Activated T-cell treated with anti-CD3 and anti-CD28 coated beads for 24 hours (primary cell): ENCODE data around the gene TRIO.

Source experiments
- DNase-seq: peaks from one replicate; pipeline ENCODE4 v3.0.0-alpha.2; 2020; ENCODE audit warnings: low read depth

TRIO gene

DNA sequence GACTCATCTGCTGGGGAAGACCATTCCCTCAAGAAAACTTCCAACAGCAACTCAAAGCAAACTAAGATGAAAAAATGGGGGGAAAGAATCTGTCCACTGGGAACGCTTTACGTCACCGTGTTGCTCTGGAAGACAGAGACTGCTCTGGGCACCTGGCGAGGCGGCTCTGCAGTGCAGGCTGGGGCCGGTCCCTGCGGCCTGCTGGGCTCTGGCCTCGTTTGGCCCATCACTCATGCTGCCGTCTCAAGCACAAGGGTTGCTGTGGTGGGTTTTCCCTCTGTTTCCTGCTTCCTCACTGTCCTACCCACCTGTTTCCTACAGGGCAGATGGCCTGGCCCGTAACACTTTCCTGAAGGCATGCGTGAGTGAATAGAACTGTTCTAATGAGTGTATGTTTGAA, 345.6 kb downstream of the TRIO start:
- no peak for DNase-seq

DNA sequence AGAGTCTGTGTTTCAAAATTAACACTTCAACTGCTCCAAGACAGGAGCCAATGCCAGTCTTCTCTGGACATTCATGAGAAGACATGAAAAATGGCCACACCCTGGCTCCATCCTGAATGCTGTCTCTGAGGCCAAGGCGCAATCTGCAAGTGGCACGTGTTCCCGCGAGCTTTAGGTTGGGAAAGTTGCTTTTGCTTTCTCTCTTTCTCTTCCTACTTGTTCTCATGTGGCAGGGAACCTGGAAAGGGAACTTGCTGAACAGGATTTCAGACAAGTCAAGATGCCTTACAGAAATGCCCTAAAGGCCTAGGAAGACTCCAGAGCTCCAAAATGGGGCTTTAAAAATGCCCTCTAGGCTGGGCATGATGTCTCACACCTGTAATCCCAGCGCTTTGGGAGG, 346.5 kb downstream of the TRIO start:
- no peak for DNase-seq

DNA sequence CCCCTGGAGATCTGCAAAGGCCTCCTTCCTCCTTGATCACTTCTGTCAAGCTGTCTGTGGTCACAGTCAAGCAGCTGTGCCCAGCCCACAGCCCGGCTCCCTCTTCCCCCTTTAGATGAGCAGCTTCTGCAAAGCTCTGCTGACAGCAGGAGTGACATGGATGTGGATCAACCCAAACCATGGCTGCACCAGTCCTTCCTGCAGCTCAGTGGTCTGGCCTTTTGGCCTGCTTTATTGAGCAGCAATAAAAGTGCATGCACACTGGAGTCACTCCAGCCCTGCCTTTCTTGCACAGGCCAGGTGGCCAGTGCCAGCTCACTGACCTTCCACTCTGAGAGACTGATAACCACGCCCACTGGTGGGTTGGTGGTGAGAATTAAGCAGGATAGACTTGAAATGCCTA, 347.2 kb downstream of the TRIO start:
- no peak for DNase-seq

DNA sequence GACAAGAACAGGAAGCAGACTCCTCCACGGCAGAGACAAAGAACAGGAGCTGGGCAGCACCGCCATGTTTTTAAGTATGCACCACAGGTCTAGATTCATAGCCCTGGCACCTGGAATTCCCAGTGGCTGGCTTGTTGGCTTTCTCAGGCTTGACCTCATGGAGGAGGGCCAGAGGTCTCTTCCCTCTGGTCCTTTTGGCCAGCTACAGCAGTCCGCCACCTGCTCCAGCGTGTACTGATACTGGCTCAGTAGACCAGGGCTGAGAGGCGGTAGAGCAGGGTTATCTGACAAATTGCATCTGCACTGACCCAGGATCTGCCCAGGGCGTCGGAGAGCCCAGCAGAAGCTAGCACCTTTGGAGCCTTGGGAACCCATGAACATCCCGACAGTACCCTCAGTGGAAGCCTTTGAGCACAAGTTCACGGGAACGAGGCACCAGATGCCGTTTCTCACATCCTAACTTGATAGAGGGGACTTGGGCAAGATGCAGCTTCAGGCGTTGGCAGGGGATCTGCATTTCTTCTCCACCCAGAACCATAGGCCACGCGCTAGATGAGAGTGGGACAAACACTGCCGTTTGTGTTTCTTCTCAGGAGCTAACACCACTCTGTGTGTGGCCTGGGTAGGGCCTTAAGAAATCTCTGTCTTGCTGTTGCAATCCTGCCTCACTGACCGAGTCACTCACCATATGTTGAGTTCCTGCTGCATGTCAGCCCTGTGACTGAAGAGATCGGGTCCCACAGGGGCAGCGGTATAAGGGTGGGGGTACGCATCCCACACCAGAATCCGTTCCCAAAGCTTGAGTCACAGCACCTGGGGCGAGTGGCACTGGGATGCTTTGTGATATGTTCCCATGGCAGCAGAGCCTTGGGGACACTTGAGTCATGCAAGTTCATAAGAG, 348.1 kb downstream of the TRIO start:
- no peak for DNase-seq

DNA sequence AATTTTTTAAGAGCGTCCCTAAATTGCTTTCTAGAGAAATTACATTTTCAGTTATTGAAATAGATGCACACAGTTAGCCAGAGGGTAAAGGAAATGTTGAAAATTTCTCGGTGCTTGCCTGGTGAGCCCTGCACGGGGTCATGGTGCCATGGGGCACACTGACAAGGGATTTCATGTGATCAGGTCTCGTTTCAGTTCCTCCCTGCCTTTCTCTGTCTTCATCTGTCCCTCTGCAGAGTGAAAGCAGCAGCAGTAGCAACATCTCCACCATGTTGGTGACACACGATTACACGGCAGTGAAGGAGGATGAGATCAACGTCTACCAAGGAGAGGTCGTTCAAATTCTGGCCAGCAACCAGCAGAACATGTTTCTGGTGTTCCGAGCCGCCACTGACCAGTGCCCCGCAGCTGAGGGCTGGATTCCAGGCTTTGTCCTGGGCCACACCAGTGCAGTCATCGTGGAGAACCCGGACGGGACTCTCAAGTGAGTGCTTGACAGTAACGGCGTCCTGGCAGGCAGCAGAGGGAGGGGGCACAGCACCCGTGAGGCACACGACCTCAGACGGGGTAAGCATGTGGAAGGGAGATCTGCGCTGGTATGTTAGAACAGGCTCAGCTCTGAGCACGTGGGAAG, 349.3 kb downstream of the TRIO start:
- DNase-seq: no peak

DNA sequence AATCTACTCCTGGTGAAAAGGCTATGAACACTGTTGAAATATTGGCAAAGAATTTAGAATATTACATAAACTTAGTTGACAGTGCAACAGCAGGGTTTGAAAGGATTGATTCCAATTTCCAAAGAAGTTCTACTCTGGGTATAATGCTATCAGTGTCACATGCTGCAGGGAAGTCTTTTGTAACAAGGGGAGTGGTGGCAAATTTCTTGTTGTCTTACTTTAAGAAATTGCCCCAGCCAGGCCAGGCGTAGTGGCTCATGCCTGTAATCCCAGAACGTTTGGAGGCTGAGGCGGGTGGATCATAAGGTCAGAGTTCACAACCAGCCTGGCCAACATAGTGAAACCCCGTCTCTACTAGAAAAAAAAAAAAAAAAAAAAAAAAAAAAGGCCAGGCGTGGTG, 352.2 kb downstream of the TRIO start:
- no peak for DNase-seq

DNA sequence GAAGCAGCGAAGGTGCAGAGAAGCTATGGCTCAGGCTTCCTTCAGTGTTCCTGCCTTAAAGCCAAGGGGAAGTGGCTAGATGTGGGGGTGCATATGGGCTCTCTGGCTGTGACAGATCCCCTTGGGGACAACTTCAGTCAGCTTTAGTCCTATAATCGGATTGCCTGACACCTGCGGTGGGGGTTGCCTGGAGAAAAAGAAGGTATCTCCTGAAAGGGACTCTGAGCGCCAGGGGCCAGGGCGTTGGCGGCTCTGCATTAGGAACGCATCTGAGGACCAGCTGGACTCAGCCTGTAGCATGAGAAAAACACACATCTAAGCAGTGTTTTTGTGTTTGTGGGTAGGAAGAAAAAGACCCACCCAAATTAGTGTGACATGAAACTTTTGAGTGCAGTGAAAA, 354.2 kb downstream of the TRIO start:
- no peak for DNase-seq

DNA sequence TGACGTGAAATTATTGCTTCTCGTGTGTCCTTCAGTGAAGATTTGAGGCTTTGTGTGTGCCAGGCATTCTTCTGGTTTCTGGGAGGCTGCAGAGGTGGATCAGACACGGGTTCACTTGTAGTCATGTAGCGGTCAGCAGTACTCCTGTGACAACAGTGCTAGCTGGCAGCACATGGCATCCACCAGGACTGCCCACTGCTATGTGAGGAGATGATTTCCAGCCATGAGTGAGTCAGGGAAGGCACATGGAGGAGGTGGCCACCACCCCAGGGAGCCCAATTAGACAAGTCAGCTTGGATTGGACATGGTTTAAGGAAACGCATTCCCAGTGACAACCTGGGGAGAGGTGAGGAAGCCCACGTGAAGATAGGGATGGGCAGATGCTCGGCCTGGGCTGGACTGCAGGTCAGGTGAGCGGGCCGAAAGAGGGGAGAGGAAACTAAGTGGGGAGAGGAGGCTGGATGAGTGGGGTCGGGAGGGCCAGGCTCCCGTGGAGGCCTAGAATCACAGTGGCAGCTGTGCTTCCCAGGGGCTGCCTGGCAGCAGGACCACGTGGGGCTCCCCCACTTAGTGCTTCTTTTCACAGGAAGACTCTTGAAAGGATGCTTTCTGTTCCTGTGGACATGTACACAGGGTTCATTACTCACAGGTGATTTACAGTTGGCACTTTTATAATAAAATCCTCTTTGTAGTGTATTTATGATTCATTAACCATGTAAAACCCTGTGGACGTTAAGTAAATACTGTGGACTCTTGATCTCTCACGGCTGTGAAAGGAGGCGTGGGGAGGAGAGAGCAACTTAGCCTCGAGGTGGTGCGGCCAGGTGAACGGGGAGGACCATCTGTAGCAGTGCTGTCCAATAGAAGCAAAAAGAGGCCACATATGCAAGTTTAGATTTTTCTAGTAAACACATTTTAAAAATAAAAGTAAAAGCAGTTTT, 358.5 kb downstream of the TRIO start:
- DNase-seq: no peak

DNA sequence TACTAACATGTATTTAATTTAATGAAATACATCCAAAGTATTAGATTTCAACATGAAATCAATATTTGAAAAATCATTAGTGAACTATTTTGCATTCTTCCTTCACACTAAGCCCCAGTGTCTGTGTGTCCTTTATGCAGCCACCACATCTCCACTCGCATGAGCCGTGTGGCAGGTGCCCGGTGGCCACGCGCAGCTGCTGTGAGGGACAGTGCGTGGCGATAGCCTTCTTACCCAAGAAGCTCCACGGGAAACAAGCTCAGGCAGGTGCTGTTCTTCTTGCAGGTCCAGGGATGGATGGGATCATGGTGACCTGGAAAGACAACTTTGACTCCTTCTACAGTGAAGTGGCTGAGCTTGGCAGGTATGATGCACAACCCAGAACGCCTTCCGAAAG, 359.1 kb downstream of the TRIO start:
- DNase-seq: no peak

DNA sequence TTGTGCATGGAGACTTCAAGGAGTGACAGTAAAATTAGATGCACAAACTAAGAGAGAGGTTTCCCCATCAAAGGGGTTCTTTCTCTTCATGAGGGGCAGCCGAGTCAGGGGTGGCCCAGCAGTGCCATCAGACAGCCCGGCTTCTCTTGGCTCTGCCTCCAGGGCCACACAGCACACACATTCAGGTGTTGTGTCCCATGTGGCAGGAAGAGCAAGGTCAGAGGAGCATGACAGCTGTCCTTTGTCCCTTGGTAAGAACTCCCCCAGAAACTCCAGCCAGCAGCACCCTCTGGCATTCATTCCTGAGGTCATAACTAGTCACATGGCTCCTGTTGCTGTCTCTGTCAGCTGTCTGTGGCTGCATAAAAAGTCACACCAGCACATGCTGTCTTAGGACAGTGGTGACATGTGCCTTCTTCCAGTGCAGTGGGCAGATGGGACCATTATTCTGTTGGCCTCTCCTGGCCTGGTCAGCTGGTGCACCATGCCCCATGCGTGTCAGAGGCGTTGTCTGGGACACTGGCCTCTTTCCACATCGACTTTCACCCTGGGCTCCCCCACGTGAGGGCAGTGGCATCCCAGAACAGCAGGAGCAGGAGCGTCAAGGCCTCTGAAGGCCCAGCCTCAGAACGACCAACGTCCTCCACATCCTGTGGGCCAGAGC, 360.0 kb downstream of the TRIO start:
- no peak for DNase-seq

DNA sequence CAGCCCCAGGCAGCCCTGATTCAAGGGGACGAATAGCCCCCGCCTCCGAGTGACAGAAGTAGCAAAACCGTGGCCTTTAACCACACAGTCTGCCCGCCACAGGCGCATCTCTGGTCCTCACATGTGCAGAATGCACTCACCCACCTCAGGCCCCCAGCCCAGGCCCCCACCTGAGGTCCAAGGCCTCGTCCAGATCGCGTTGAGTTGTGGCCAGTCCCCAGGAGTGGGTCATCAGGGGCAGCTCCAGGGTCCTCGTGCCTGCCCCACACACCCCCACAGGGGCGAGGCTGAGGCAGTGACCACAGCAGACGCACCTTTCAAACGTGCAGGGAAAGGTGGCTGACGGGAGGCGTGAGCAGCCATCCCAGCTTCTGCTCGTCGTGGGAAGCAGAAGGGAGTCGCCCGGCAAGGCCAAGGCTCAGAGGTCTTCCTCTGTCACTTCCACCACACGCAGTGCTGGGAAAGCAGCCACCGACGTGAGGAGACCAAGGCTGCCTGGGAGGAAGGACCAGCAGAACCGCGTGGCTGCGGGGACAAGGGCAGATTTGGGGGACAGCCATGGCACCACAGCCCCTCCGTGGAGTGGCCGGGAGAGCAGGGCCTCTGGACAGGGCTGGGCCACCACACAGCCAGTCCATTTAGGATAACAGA, 360.7 kb downstream of the TRIO start:
- no peak for DNase-seq

DNA sequence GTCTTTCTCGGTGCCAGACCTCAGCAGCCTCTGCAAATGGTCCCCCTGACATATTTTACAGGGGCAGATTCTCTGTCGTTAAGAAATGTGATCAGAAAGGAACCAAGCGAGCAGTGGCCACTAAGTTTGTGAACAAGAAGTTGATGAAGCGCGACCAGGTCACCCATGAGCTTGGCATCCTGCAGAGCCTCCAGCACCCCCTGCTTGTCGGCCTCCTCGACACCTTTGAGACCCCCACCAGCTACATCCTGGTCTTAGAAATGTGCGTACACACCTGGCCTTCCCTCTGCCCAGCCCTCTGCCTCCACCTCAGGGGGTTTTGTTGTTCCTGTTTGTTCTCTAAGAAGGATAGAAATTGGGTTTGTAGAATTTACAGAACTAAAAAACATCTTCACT, 361.2 kb downstream of the TRIO start:
- DNase-seq: no peak

DNA sequence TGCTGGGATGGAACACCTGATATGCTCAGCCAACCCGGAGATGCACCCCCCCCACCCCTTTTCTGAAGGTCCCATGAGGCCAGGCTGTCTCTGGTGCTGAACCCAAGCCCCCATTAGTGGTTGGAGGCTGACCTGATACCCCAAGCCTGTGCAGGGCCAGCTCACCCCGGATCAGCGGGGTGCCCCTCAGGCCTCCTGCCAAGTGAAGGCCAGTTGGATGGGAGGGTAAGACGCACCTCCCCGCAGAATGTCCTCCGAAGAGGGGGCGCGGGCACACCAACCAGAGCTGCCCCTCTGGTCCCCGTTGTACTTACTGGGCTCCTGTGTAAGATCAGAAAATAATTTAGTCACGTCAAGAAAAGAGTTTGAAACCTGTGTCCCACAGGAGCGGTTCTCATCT, 361.7 kb downstream of the TRIO start:
- no peak for DNase-seq

DNA sequence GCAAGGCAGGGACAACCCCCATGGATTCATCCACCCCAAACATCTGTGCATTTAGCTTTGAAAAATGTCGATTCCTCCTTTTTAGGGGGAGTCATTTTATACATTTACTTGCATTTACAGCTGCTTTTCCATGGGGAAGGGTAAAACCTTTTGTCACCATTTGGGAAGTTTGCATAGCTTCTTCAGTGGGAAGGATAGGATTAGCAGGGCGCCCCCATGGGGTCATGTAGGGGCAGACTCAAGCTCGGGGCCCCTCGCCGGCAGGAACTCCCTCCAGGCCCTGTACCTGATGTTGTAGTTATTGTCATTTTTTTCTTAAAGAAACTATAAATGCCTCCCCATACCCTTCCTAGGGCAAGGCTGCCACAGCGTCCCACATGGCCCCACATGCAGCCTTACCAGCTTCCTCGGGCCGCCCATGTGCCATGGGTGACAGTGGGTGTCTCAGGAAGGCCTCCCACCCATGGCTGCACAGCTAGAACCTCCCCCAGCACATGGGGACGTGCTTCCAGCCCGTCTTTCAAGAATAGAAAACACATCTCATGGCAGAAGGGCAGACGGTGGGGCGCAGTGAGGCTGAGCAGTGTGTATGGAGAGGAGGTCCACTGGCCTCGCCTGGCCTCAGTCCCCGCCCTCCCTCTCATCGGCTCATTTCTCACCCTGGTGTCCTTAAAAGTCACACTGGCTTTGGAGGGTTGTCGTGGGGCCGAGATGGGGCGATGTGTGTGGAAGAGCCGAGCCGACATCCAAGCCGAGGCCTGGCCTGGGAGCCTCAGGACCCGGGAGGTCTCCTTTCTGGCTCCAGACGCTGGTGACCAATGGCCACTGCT, 362.4 kb downstream of the TRIO start:
- DNase-seq: no peak

DNA sequence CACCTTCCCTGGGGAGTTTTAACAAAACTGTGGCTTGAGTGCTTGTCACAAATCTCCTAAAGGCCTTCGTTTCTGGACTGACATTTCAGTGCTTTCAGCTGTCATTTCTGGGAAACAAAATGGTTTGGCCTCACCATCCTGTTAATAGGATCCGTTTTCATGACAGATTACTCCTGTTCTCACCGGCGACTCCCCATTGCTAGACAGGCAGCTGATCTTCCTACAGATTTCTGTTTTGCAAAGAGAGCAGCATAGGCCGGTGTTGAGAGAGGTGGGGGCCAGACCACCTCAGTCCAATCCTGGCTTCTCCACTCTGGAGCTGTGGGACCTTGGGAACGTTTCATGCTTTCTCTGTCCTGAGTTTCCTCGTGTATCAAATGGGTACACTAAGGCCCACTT, 363.0 kb downstream of the TRIO start:
- DNase-seq: no peak

DNA sequence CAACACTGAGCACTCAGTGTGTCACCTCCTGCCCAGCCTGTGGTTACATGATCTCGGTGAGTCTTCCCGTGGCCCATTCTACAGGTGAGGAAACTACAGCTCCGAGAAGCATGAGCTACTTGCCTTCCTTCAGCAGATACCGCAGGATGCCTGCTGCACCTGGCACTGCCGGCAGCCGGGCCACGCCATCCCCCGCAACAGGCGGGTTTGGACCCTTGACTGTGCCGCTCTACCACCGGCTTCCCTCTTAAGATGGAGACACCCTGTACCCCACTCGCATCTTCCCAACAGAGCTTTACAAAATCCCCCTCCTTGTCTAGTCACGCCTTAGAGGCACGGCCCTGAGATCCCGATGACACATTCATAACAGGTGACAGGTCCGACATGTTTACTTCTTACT, 363.5 kb downstream of the TRIO start:
- no peak for DNase-seq

DNA sequence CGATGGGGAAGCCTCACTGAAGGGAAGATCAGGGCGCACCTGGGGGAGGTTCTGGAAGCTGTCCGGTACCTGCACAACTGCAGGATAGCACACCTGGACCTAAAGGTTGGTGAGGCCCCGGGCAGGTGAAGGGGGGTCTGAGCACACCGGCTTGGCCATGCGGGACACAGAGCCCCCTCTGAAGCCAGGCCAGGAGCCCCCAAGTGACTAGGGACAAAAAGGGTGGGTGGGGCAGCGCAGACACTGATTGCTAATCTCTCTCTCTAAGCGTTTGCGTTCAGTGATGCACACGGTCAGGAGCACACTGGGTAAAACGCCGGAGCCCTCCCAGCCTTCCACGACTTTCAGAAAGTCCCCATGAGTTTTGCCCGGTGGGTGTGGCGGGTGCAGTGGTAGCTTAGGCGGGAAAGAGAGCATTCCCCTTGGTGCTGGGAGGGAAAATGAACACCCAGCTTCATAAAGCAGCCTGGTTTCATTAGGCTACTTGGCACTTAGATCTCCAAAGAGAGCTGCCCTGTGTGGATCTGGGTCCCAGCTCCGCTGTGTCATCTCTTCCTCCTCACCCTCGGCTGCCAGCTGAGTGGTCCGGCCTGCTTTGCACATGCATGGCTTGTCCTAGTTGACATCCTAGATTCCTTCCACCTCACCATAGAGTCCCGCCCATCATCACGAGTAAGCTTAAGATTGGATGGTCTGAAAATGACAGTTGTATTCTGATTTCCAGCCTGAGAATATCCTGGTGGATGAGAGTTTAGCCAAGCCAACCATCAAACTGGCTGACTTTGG, 364.2 kb downstream of the TRIO start:
- no peak for DNase-seq

DNA sequence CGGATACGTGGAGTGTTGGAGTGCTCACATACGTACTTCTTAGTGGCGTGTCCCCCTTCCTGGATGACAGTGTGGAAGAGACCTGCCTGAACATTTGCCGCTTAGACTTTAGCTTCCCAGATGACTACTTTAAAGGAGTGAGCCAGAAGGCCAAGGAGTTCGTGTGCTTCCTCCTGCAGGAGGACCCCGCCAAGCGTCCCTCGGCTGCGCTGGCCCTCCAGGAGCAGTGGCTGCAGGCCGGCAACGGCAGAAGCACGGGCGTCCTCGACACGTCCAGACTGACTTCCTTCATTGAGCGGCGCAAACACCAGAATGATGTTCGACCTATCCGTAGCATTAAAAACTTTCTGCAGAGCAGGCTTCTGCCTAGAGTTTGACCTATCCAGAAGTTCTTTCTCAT, 364.9 kb downstream of the TRIO start:
- no peak for DNase-seq

DNA sequence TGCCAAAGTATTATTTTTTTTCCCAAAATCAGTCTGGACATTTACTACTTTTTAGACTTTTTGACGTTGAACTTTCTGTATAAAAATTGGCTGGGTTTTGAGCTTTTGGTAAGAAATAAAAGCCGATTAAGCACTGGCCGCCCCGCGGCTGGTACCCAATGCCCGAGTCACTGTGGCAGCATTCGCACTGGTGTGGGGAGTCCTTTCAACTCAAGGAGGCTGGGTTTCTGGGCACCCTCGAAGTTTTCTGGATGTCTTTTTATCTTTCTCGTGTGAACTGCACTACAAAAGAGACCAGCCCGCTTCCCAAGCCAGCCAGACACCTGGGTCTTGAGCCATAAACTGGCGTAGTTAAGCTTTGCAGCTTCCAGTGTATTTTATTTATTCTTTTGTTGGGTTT, 366.4 kb downstream of the TRIO start:
- DNase-seq: no peak
